VCaP (cell line): Measurements from ENCODE around the gene KIF21A.

ENCODE experiments used
- H3K27ac ChIP-seq: fragments of 450-650 bp; 2 replicates; pipeline ENCODE4 v1.5.1; 2017
- TF ChIP-seq, protein P1 (sequence below): fragments of 450-650 bp; conservative IDR thresholded peaks from 2 replicates; pipeline ENCODE4 v1.5.1; 2017; ENCODE audit warnings: mild to moderate bottlenecking, moderate library complexity

Gene KIF21A

DNA sequence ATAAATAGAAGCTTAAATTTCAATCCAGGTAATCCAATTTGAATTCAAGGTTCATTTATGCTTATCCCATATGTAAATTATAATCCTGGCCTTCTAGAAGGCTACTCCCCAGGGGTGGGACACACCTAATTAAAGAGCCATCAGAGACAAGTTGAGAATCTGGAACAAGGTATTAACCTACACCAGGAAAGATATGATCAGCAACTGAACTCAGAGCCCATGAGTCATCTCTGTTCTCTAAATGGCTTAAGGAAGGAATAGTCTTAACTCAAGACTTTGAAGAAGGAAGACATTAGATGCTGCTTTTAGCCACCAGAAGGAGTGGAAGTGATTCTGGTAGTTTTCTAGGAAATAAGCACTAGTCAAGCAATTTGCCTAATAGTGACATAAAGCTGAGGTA, 88.0 kb downstream of the KIF21A start:
- H3K27ac ChIP-seq: no peak overlapping the region
- TF ChIP-seq, protein P1, sequence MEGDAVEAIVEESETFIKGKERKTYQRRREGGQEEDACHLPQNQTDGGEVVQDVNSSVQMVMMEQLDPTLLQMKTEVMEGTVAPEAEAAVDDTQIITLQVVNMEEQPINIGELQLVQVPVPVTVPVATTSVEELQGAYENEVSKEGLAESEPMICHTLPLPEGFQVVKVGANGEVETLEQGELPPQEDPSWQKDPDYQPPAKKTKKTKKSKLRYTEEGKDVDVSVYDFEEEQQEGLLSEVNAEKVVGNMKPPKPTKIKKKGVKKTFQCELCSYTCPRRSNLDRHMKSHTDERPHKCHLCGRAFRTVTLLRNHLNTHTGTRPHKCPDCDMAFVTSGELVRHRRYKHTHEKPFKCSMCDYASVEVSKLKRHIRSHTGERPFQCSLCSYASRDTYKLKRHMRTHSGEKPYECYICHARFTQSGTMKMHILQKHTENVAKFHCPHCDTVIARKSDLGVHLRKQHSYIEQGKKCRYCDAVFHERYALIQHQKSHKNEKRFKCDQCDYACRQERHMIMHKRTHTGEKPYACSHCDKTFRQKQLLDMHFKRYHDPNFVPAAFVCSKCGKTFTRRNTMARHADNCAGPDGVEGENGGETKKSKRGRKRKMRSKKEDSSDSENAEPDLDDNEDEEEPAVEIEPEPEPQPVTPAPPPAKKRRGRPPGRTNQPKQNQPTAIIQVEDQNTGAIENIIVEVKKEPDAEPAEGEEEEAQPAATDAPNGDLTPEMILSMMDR: no peak

DNA sequence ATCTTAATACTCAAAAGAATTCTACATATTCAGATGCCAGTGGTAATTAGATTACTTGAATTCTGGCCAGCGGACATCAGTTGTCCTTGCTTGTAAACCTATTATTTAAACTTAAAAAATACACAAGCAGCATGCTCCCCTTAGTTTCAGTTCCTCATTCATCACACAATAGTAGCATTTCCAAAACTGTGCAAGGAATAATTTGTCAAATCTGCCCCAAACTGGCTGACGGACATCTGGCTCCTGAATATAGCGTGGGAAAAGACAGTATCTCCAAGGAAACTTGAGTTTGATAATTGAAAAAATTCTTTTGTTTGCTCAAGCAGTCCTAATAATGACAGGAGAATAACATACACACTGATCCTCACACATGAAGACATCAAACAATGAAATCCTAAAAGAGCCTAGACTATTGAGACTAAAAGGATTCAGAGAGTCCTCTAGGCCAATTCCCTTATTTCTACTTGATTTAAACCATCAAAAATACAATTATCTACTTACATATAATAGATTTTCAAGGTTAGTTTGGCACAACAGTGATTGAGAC, 90.4 kb downstream of the KIF21A start:
- no peak overlapping the region for H3K27ac ChIP-seq

DNA sequence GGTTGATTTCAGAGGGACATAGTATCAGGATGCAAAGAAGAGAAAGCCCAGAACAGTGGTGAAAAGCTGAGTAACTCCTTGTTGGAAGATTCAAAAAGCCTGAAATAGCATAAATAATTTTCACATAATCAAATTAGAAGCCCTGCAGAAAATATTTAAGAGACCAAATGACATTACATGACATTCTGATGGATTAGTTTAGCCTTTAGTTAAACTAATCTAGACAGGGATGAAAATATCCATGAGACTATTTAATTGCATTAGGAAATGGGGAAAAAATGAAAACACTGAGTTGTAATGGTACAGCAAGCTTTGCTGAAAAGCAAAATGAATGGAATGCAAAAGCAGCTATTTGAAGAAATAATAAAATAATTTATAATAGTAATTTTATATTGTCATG, 91.8 kb downstream of the KIF21A start:
- H3K27ac ChIP-seq: no peak overlapping the region
- TF ChIP-seq, protein P1: no peak

More for the DNA sequence above, 90.4 kb downstream of the KIF21A start:
- TF ChIP-seq, protein P1: no peak

DNA sequence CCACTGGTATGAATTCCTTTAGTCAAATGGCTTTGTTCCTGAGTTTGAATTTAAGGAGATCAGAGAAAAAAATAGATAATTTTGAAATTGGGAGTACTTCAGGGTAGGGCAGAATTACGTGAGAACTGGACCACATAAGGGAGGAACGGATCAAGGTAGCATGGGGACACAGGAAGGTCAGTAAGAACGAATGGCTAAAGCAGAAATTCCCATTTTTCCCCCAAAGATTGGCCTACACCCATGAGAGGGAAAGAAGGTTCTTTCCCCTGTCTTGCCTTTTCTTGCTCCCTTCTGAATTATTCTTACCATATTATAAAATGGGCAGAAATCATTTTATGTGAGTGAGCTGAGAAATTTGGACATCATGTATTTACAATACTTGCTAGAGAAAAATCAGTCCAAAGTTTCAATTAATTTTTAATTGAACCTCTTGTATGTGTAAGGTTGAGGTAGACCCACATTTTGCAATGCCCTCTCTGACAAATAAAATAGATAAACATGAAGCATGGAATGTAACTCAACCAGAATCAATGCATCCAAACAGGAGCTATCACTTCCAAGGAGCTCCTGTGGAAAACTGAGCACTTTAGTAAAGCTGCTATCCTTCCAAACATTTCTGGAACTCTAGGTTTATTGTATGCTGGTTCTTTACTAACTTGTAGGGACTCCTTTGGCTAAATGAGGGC, 93.8 kb downstream of the KIF21A start:
- no peak overlapping the region for H3K27ac ChIP-seq
- TF ChIP-seq, protein P1: no peak

DNA sequence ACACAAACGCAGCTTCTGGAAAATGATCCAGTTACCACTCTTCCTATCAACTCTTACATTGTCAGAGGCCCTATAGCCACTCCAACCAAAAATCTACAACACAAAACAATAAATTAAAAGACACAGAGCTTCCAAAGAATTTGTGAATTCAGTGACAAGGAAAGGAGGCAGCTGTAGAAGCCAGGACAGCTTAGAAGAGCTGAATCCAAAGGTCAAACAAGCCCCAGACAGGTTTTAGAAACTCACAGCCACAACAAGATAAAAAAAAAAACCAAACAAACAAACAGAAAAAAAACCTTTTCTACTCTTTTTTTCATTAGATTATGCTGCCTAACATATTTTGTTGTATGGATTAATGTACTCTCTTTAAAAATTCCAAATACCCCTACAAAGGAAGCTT, 94.4 kb downstream of the KIF21A start:
- H3K27ac ChIP-seq: no peak overlapping the region
- TF ChIP-seq, protein P1: no peak

DNA sequence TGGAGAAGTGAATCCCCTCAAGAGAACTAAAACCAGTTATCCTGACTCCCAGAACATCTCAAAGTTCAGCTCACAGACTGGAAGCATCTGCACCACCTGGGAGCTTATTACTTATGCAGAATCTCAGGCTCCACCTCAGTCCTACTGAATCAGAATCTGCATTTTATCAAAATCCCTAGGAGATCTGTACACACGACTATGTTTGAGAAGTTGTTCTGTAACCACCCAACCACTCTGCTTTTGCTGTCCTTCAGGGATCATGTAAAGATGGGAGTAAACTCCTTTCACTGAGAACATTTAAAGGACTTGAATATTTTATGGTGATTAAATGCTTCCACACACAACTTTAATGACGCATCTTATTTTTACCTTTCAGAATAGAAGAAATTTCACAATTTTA, 98.0 kb downstream of the KIF21A start:
- TF ChIP-seq, protein P1: no peak
- no peak overlapping the region for H3K27ac ChIP-seq

DNA sequence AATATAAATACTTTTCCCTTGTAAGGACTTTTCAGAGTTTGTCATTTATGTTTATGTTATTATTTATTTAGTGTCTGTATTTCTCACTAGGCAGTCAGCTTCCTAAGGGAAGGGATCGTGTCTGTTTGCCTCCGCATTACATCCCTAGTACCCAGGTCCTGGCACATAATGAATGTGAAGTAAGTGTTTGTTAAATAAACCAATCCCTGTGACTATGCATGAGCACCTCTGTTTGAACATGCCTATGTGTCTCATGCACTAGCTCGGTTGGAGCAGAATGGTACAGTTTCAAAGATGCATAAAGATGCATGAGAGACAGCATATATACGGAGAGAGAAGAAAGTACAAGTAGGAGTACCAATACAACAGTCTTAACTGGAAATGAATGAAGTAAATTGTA, 99.3 kb downstream of the KIF21A start:
- no peak overlapping the region for H3K27ac ChIP-seq
- TF ChIP-seq, protein P1: no peak
